ENCODE data around the gene KIAA2012.

KIAA2012 gene

GRCh38 chr2:202122163-202122540 lies 49.1 kb downstream of the KIAA2012 start (continued):
- TF ChIP-seq, protein P1, sequence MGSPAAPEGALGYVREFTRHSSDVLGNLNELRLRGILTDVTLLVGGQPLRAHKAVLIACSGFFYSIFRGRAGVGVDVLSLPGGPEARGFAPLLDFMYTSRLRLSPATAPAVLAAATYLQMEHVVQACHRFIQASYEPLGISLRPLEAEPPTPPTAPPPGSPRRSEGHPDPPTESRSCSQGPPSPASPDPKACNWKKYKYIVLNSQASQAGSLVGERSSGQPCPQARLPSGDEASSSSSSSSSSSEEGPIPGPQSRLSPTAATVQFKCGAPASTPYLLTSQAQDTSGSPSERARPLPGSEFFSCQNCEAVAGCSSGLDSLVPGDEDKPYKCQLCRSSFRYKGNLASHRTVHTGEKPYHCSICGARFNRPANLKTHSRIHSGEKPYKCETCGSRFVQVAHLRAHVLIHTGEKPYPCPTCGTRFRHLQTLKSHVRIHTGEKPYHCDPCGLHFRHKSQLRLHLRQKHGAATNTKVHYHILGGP (tag by site-specific recombination; IDR thresholded peaks at IDR 0.05), result no peak
- no peak for TF ChIP-seq ZNF624 (tag by site-specific recombination; IDR thresholded peaks at IDR 0.05)

- Histone ChIP-seq H3K27ac (ENCODE audit: extremely low read depth, low read depth, low read length) (no peak overlapping the region), H3K4me3 (ENCODE audit: low read depth, low read length) (no peak overlapping the region), H3K9me3 (ENCODE audit: control insufficient read depth, insufficient read depth, low read depth, low read length) (no peaks in the 10 kb centered on the region), H3K4me1 (ENCODE audit: control insufficient read depth, insufficient read depth, low read length) (0 out of 2 replicates have a peak, but pooled peaks cover 2% of the 10 kb centered on the region), H3K36me3 (ENCODE audit: control insufficient read depth in 2 of 2, insufficient read depth in 1 of 2, low read length in 2 of 2) (no peaks in the 10 kb centered on the region)
- ChIA-PET CTCF (interaction anchor here (1.1 kb wide), 1 partner anchor 372 kb away, joined by 4 read pairs; no protein-coding TSS in a partner anchor), POLR2A (interaction anchor here (0.6 kb wide), 1 partner anchor 577 kb away, joined by 3 read pairs; no protein-coding TSS in a partner anchor)
- TF ChIP-seq ZNF521 (tag by site-specific recombination; IDR thresholded peaks at IDR 0.05) (no peak), ZNF501 (tag by site-specific recombination; IDR thresholded peaks at IDR 0.05) (no peak), ZNF184 (tag by site-specific recombination; IDR thresholded peaks at IDR 0.05) (no peak), MEIS1 (CRISPR knock-in tag; IDR thresholded peaks at IDR 0.05; ENCODE audit: borderline replicate concordance) (no peak), ZNF768 (tag by site-specific recombination; IDR thresholded peaks at IDR 0.05) (no peak), ZNF660 (tag by site-specific recombination; IDR thresholded peaks at IDR 0.05) (no peak), ZFP3 (tag by site-specific recombination; IDR thresholded peaks at IDR 0.05; ENCODE audit: low read depth) (no peak), ZNF610 (tag by site-specific recombination; IDR thresholded peaks at IDR 0.05; ENCODE audit: borderline replicate concordance) (no peak), RBAK (tag by site-specific recombination; IDR thresholded peaks at IDR 0.05) (no peak)
- TF ChIP-seq, protein P2, sequence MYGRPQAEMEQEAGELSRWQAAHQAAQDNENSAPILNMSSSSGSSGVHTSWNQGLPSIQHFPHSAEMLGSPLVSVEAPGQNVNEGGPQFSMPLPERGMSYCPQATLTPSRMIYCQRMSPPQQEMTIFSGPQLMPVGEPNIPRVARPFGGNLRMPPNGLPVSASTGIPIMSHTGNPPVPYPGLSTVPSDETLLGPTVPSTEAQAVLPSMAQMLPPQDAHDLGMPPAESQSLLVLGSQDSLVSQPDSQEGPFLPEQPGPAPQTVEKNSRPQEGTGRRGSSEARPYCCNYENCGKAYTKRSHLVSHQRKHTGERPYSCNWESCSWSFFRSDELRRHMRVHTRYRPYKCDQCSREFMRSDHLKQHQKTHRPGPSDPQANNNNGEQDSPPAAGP (tag by site-specific recombination; IDR thresholded peaks at IDR 0.05), result no peak
Observed at GRCh38 chr2:202122980-202123720, 50.1 kb downstream of the KIAA2012 start.

- ChIA-PET POLR2A (no interaction called here), CTCF (no interaction called here)
- no peaks in the 10 kb centered on the region for H3K36me3 ChIP-seq (ENCODE audit: control insufficient read depth in 2 of 2, insufficient read depth in 1 of 2, low read length in 2 of 2)
- no peak overlapping the region for H3K27ac ChIP-seq (ENCODE audit: extremely low read depth, low read depth, low read length)
- H3K4me1 ChIP-seq (ENCODE audit: control insufficient read depth, insufficient read depth, low read length), result 0 out of 2 replicates have a peak, but pooled peaks cover 2% of the 10 kb centered on the region
- H3K9me3 ChIP-seq (ENCODE audit: control insufficient read depth, insufficient read depth, low read depth, low read length), result no peaks in the 10 kb centered on the region
- H3K4me3 ChIP-seq (ENCODE audit: low read depth, low read length), result no peak overlapping the region
- no peak for TF ChIP-seq AEBP2 (tag by site-specific recombination; IDR thresholded peaks at IDR 0.05; ENCODE audit: borderline replicate concordance)
- no peak for TF ChIP-seq KLF10 (tag by site-specific recombination; IDR thresholded peaks at IDR 0.05)
- no peak for TF ChIP-seq ZNF26 (tag by site-specific recombination; IDR thresholded peaks at IDR 0.05)
- no peak for TF ChIP-seq TSHZ1 (tag by site-specific recombination; IDR thresholded peaks at IDR 0.05; ENCODE audit: borderline replicate concordance)
- no peak for TF ChIP-seq ZNF707 (tag by site-specific recombination; IDR thresholded peaks at IDR 0.05)
- no peak for TF ChIP-seq ZFP3 (tag by site-specific recombination; IDR thresholded peaks at IDR 0.05; ENCODE audit: low read depth)
- TF ChIP-seq ZNF280C (tag by site-specific recombination; IDR thresholded peaks at IDR 0.05), result no peak
- no peak for TF ChIP-seq SALL2 (tag by site-specific recombination; IDR thresholded peaks at IDR 0.05; ENCODE audit: borderline replicate concordance)
Observed at GRCh38 chr2:202124286-202124685, 51.2 kb downstream of the KIAA2012 start.
